HG02884 (cell line): ENCODE measurements around the gene LRRC42.

Experiments
- ATAC-seq: cut with Tn5 transposase; IDR thresholded peaks from one replicate; pipeline ENCODE4 v1.9.1; 2021; ENCODE audit warnings: mild to moderate bottlenecking, moderate library complexity; ENCODE audit not compliant: unreplicated experiment

The LRRC42 gene

GRCh38 chr1:53946252-53947171, at the start of gene LRRC42:
LRRC42 (plus strand) TSS chr1:53946350; CDS start chr1:53952000, 5,650 bp downstream.
- ATAC-seq = peak; percentile 52

- ATAC-seq = no peak
Measured at GRCh38 chr1:53896635-53897229, 49.4 kb upstream of the LRRC42 start.

GRCh38 chr1:53899206-53899628, 46.9 kb upstream of the LRRC42 start:
- no peak for ATAC-seq

- ATAC-seq = no peak
Measured at GRCh38 chr1:53899708-53900107, 46.4 kb upstream of the LRRC42 start.

GRCh38 chr1:53902235-53903138, 43.7 kb upstream of the LRRC42 start:
- no peak for ATAC-seq

GRCh38 chr1:53905509-53905908, 40.6 kb upstream of the LRRC42 start:
- no peak for ATAC-seq

GRCh38 chr1:53906121-53906520, 40.0 kb upstream of the LRRC42 start:
- no peak for ATAC-seq

- ATAC-seq = no peak
Measured at GRCh38 chr1:53909946-53910345, 36.2 kb upstream of the LRRC42 start.

- no peak for ATAC-seq
Measured at GRCh38 chr1:53911442-53911841, 34.7 kb upstream of the LRRC42 start.

GRCh38 chr1:53913352-53914033, 32.7 kb upstream of the LRRC42 start:
- ATAC-seq = no peak

- ATAC-seq = no peak
Measured at GRCh38 chr1:53918343-53918742, 27.8 kb upstream of the LRRC42 start.

- no peak for ATAC-seq
Measured at GRCh38 chr1:53919675-53920066, 26.5 kb upstream of the LRRC42 start.

GRCh38 chr1:53927376-53927881, 18.7 kb upstream of the LRRC42 start:
- no peak for ATAC-seq

- no peak for ATAC-seq
Measured at GRCh38 chr1:53929246-53929960, 16.7 kb upstream of the LRRC42 start.

- ATAC-seq = no peak
Measured at GRCh38 chr1:53930932-53931331, 15.2 kb upstream of the LRRC42 start.

GRCh38 chr1:53931523-53931922, 14.6 kb upstream of the LRRC42 start:
- ATAC-seq = no peak

GRCh38 chr1:53934170-53934765, 11.9 kb upstream of the LRRC42 start:
- no peak for ATAC-seq

- ATAC-seq = no peak
Measured at GRCh38 chr1:53936430-53936829, 9.7 kb upstream of the LRRC42 start.

GRCh38 chr1:53938136-53938830, 7.9 kb upstream of the LRRC42 start:
- ATAC-seq = no peak
